Neural cell (in vitro differentiated cells): ENCODE measurements around the gene IFT172.

Experiments used
- CTCF ChIP-seq: fragments of 450-650 bp; IDR thresholded peaks from 2 replicates; pipeline ENCODE4 v1.5.1; 2014; ENCODE audit warnings: antibody characterized with exemption, mild to moderate bottlenecking, moderate library complexity; ENCODE audit not compliant: poor library complexity, severe bottlenecking
- EP300 ChIP-seq: fragments of 450-650 bp; conservative IDR thresholded peaks from 2 replicates; pipeline ENCODE4 v1.6.1; 2014; ENCODE audit warnings: antibody characterized with exemption, mild to moderate bottlenecking, moderate library complexity; ENCODE audit not compliant: poor library complexity, severe bottlenecking
- EZH2 ChIP-seq: fragments of 200-600, 300-800 bp; shearing (Covaris generic), sonication (generic); IDR thresholded peaks from 2 replicates; pipeline ENCODE4 v1.6.1; 2014; ENCODE audit warnings: antibody characterized with exemption, low read length, borderline replicate concordance, mild to moderate bottlenecking; ENCODE audit not compliant: insufficient read depth, poor library complexity, severe bottlenecking
- POLR2AphosphoS5 ChIP-seq: IDR thresholded peaks from 2 replicates; pipeline ENCODE4 v1.6.1; 2012
- RAD21 ChIP-seq: fragments of 450-650 bp; conservative IDR thresholded peaks from 2 replicates; pipeline ENCODE4 v1.6.1; 2014; ENCODE audit warnings: antibody characterized with exemption, mild to moderate bottlenecking, moderate library complexity
- REST ChIP-seq: IDR thresholded peaks from 2 replicates; pipeline ENCODE4 v1.6.1; 2012; ENCODE audit warnings: borderline replicate concordance

- no peak for TF ChIP-seq RAD21
- TF ChIP-seq CTCF: no peak
- no peak for TF ChIP-seq POLR2AphosphoS5
- no peak for TF ChIP-seq EP300
- no peak for TF ChIP-seq EZH2
- no peak for TF ChIP-seq REST
Observed at GRCh38 chr2:27471961-27472360, 17.6 kb downstream of the IFT172 start.
